ENCODE measurements around the gene ADAMTS12. TPM values are rescaled to one million over a fixed set of nuclear protein-coding genes. Genes with fewer than 3 reads are reported as not detected.

Gene ADAMTS12
- total and polyA plus RNA-seq, 10 of the 15 experiments (the other 5 are each of a cell fraction or from before 2014, with no cell fraction given) = 0.11 to 35.8 (median 20.7) TPM

GRCh38 chr5:33848554-33848953 lies 43.2 kb downstream of the ADAMTS12 start:
- RAD21 ChIA-PET (ENCODE audit: unreplicated experiment) = interaction anchor here (1.0 to 3.4 kb wide), 5 partner anchors 10 to 172 kb away, joined by 3 to 41 read pairs (median 4); no protein-coding TSS in a partner anchor
- Histone ChIP-seq H3K4me3 (peak overlapping the region; percentile 14; the same call in 1 of the 2 replicates), H3K4me2 (ENCODE audit: control insufficient read depth, insufficient read depth) (peak overlapping the region; percentile 65), H3K4me1 (ENCODE audit: control insufficient read depth, insufficient read depth, low read length) (peaks cover 61% of the 10 kb centered on the region), H3K27ac (ENCODE audit: control insufficient read depth, insufficient read depth) (peak overlapping the region; percentile 93), H3K36me3 (ENCODE audit: control insufficient read depth in 2 of 2, insufficient read depth in 2 of 2, low read length in 1 of 2) (no peaks in the 10 kb centered on the region; a peak in 1 of 4 replicates), H3K9me3 (replicated peaks; ENCODE audit: control insufficient read depth, insufficient read depth, low read length) (peaks cover 7% of the 10 kb centered on the region; the same call in 2 of the 3 replicates), H4K20me1 (ENCODE audit: control insufficient read depth, insufficient read depth) (no peaks in the 10 kb centered on the region), H3K27me3 (replicated peaks in 1 of 2; ENCODE audit: control insufficient read depth in 2 of 2, insufficient read depth in 2 of 2, low read length in 1 of 2) (no peaks in the 10 kb centered on the region), H3K79me2 (ENCODE audit: control insufficient read depth, insufficient read depth, low read length) (peaks cover 1% of the 10 kb centered on the region; the same call in 1 of the 2 replicates), H3K9ac (ENCODE audit: control insufficient read depth, insufficient read depth, low read length) (peak overlapping the region; percentile 14), H2AFZ (ENCODE audit: control insufficient read depth, low read depth, low read length) (no peak overlapping the region)
- SMC1A ChIA-PET (ENCODE audit: uncharacterized antibody, unreplicated experiment) = interaction anchor here (0.6 to 2.5 kb wide), 12 partner anchors 9 to 260 kb away, joined by 3 to 22 read pairs (median 4); no protein-coding TSS in a partner anchor
- POLR2A ChIA-PET = no interaction called here
- BruUV-seq (replicated peaks) = no TSS peak
- 20% methylated on average over 2 of the region's 2 CpGs for WGBS (ENCODE audit: insufficient coverage, insufficient replicate concordance, low lambda C conversion rate, missing lambda C conversion rate)
- CTCF ChIA-PET = interaction anchor here (1.0 to 1.2 kb wide), 3 partner anchors 12 to 172 kb away, joined by 3 to 8 read pairs (median 4); no protein-coding TSS in a partner anchor
- peak; percentile 45 for ATAC-seq
- FAIRE-seq = peak; percentile 7
- in situ Hi-C loops (cut with MboI) (no loop called here), intact Hi-C loops (cut with micrococcal nuclease; ENCODE audit: unreplicated experiment) (no loop called here)
- DNase-seq (ENCODE audit: low read depth, low spot score) = peak; percentile 68
- TF ChIP-seq, protein P1, sequence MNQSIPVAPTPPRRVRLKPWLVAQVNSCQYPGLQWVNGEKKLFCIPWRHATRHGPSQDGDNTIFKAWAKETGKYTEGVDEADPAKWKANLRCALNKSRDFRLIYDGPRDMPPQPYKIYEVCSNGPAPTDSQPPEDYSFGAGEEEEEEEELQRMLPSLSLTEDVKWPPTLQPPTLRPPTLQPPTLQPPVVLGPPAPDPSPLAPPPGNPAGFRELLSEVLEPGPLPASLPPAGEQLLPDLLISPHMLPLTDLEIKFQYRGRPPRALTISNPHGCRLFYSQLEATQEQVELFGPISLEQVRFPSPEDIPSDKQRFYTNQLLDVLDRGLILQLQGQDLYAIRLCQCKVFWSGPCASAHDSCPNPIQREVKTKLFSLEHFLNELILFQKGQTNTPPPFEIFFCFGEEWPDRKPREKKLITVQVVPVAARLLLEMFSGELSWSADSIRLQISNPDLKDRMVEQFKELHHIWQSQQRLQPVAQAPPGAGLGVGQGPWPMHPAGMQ (IDR thresholded peaks at IDR 0.05; ENCODE audit: borderline replicate concordance) = no peak
- TF ChIP-seq BCL11A (IDR thresholded peaks at IDR 0.05; ENCODE audit: low read depth, low read length) (peak; percentile 44; the same call in 1 of the 2 replicates), HDAC6 (IDR thresholded peaks at IDR 0.05; ENCODE audit: unreplicated experiment) (no peak), SREBF1 (IDR thresholded peaks at IDR 0.05; ENCODE audit: low read length) (no peak), SRF (IDR thresholded peaks at IDR 0.05; ENCODE audit: low read depth in 2 of 2, low read length in 2 of 2) (no peak), SMC3 (IDR thresholded peaks at IDR 0.05; ENCODE audit: borderline replicate concordance, low read length) (no peak), IRF3 (IDR thresholded peaks at IDR 0.05) (no peak), SIX5 (IDR thresholded peaks at IDR 0.05; ENCODE audit: low read depth, low read length, severe bottlenecking) (no peak), RELB (IDR thresholded peaks at IDR 0.05; ENCODE audit: low read depth) (peak; percentile 46; the same call in 1 of the 2 replicates), FOS (IDR thresholded peaks at IDR 0.05; ENCODE audit: borderline replicate concordance, extremely low read depth, insufficient read length) (no peak), KLF5 (IDR thresholded peaks at IDR 0.05; ENCODE audit: partially characterized antibody) (no peak), JUNB (IDR thresholded peaks at IDR 0.05) (no peak), ZSCAN29 (IDR thresholded peaks at IDR 0.05) (no peak), FOXK2 (IDR thresholded peaks at IDR 0.05) (no peak), ZNF24 (IDR thresholded peaks at IDR 0.05) (peak; percentile 20; the same call in 1 of the 2 replicates), ATF7 (IDR thresholded peaks at IDR 0.05; ENCODE audit: low read depth) (peak; percentile 27; the same call in 1 of the 2 replicates), BMI1 (IDR thresholded peaks at IDR 0.05; ENCODE audit: borderline replicate concordance) (no peak), PAX5 (IDR thresholded peaks at IDR 0.05; ENCODE audit: borderline replicate concordance, low read depth, low read length) (peak; percentile 20; the same call in 1 of the 2 replicates), POLR2AphosphoS5 (IDR thresholded peaks at IDR 0.05; ENCODE audit: low read length) (no peak), CREM (IDR thresholded peaks at IDR 0.05; ENCODE audit: low read depth) (peak; percentile 54; the same call in 1 of the 2 replicates), MTA2 (IDR thresholded peaks at IDR 0.05; ENCODE audit: low read depth) (peak; percentile 56; the same call in 1 of the 2 replicates), CBFB (IDR thresholded peaks at IDR 0.05; ENCODE audit: low read depth) (no peak), NRF1 (conservative IDR thresholded peaks at IDR 0.05; ENCODE audit: low read depth, low read length) (no peak)
